Astrocyte of the spinal cord (primary cell): ENCODE data around the gene KCTD15.
"Not testable (repeated sequence)": the region's sequence is repeated elsewhere in the genome, so short reads cannot be mapped to it uniquely, and the experiment has no call there.

Experiments used
- DNase-seq: peaks from one replicate; pipeline ENCODE4 v3.0.0; 2011; ENCODE audit warnings: low read depth, low spot score
- H3K4me3 ChIP-seq: 2 replicates; pipeline ENCODE4 v1.5.1; 2011; ENCODE audit warnings: low read depth, mild to moderate bottlenecking, low read length, moderate library complexity
- in situ Hi-C: cut with HindIII; loops from 2 replicates; pipeline ENCODE4 v1.10.0; 2017; ENCODE audit warnings: low sequenced_read_pairs
- TF ChIP-seq, protein P1 (sequence below): IDR thresholded peaks from 2 replicates; pipeline ENCODE4 v1.5.1; 2012; ENCODE audit warnings: low read depth, mild to moderate bottlenecking, low read length, inconsistent platforms

Gene KCTD15

DNA sequence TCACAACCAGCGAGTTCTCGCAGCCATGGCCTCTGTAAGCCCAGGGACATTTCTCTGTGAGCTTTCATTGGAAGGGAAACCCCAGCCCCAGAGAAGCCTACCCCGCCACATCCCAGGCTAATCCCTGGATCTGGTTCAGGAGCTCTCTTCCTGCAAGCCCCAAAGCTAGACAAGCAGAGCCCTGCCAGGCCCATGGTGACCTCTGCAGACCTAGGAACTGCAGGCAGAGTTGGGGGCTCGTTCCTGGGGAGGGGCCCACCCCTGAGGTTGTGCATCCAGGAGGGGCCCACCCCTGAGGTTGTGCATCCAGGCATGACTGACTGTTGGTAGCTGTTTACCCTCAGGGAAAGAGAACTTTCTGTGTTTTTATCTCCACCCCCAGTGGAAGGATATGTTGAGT, 21.7 kb downstream of the KCTD15 start:
- in situ Hi-C loops = no loop called here

GRCh38 chr19:33819078-33819477, 22.4 kb downstream of the KCTD15 start:
- DNase-seq, in situ Hi-C loops, H3K4me3 ChIP-seq: not testable (repeated sequence)

More for the DNA sequence above, 21.7 kb downstream of the KCTD15 start:
- H3K4me3 ChIP-seq = no peak overlapping the region
- DNase-seq = no peak
- TF ChIP-seq, protein P1, sequence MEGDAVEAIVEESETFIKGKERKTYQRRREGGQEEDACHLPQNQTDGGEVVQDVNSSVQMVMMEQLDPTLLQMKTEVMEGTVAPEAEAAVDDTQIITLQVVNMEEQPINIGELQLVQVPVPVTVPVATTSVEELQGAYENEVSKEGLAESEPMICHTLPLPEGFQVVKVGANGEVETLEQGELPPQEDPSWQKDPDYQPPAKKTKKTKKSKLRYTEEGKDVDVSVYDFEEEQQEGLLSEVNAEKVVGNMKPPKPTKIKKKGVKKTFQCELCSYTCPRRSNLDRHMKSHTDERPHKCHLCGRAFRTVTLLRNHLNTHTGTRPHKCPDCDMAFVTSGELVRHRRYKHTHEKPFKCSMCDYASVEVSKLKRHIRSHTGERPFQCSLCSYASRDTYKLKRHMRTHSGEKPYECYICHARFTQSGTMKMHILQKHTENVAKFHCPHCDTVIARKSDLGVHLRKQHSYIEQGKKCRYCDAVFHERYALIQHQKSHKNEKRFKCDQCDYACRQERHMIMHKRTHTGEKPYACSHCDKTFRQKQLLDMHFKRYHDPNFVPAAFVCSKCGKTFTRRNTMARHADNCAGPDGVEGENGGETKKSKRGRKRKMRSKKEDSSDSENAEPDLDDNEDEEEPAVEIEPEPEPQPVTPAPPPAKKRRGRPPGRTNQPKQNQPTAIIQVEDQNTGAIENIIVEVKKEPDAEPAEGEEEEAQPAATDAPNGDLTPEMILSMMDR = no peak

GRCh38 chr19:33819506-33819879, 22.8 kb downstream of the KCTD15 start:
- DNase-seq = peak; percentile 23
- H3K4me3 ChIP-seq = peak overlapping the region; percentile 37
- in situ Hi-C loops = no loop called here
- TF ChIP-seq, protein P1 = no peak

GRCh38 chr19:33819880-33820781, 23.5 kb downstream of the KCTD15 start:
- in situ Hi-C loops = no loop called here
- TF ChIP-seq, protein P1 = no peak
- DNase-seq = peak; percentile 59
- H3K4me3 ChIP-seq = peak overlapping the region; percentile 37

DNA sequence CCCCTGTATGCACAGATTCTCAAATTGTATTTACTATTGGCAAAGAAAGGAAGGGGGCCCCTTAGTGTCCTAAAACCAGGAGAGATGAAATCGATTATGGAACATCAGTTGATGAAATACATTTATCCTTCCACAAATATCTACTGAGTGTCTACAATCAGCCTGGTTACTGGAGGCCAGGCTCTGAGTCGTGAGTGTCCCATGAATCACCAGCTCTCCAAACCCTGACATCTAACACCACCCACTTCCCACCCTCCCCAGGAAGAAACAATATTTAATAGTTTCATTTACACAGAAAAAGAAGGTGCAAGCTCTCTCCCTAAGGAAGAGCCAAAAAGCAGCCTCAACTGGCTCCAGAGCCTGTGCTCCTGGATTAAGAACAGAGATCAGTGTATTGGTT, 25.2 kb downstream of the KCTD15 start:
- no peak for DNase-seq
- TF ChIP-seq, protein P1 = no peak
- in situ Hi-C loops = no loop called here
- H3K4me3 ChIP-seq = no peak overlapping the region

DNA sequence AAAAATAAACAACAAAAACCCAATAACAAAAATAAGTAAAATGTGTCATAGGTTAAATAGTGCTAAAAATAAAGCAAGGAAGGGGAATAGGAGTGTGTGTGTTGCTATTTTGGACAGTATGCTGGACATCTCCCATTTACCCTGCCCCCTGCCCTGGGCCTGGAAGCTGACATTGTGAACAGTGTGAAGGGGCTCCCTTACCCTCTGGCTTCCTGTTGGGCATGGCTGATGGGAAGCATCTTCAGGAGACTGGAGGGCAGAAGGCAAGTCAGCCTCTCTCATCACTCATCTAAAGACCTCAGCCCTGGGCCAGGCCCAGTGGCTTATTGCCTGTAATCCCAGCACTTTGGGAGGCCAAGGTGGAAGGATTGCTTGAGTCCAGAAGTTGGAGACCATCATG, 26.7 kb downstream of the KCTD15 start:
- in situ Hi-C loops = no loop called here
- no peak for DNase-seq
- H3K4me3 ChIP-seq = no peak overlapping the region
- TF ChIP-seq, protein P1 = no peak

GRCh38 chr19:33825556-33825955, 28.9 kb downstream of the KCTD15 start:
- H3K4me3 ChIP-seq = no peak overlapping the region
- TF ChIP-seq, protein P1 = no peak
- DNase-seq = no peak
- in situ Hi-C loops = no loop called here
